B cell (primary cell): ENCODE results near the gene POLN. TPM values are rescaled to one million over a fixed set of nuclear protein-coding genes. Genes with fewer than 3 reads are reported as not detected.

Source experiments
- ATAC-seq: fragments of 200-7000 bp; cut with Tn5 transposase; one replicate; pipeline ENCODE4 v1.10.0; 2021; ENCODE audit warnings: low read depth, mild to moderate bottlenecking, moderate number of reproducible peaks, moderate library complexity
- CTCF ChIA-PET: fragments of 350-600 bp; sonication (Branson Sonifier 250); formaldehyde crosslinking; loops from one replicate; lab custom pipeline; 2021; ENCODE audit warnings: antibody characterized with exemption, inconsistent platforms; lab: Charles Lee
- POLR2A ChIA-PET: fragments of 350-600 bp; sonication (Branson Sonifier 250); formaldehyde crosslinking; loops from one replicate; lab custom pipeline; 2021; ENCODE audit warnings: antibody characterized with exemption; lab: Charles Lee
- DNase-seq: peaks from one replicate; pipeline ENCODE4 v3.0.0; 2013
- H2AFZ ChIP-seq: 2 replicates; pipeline ENCODE4 v1.6.1; 2012; ENCODE audit warnings: mild to moderate bottlenecking, low read depth, low read length; ENCODE audit not compliant: insufficient read depth, poor library complexity, severe bottlenecking
- H3K27ac ChIP-seq, 2 donors: 1 replicate in 1 of 2; 2 replicates in 1 of 2; pipeline ENCODE4 v1.5.1; 2012 to 2013; ENCODE audit warnings: low read length in 2 of 2, mild to moderate bottlenecking in 2 of 2, moderate library complexity in 1 of 2
- H3K27me3 ChIP-seq, 4 experiments: fragments of 200-600 bp in 1 of 4; sonication (generic) in 1 of 4; replicated peaks in 1 of 4; 1 replicate in 2 of 4; 2 replicates in 2 of 4; pipeline versions ENCODE4 v1.6.1 to v1.7.0; 2013 to 2016; ENCODE audit warnings: low read length in 3 of 4, mild to moderate bottlenecking in 2 of 4, mixed read lengths in 1 of 4, moderate library complexity in 1 of 4; ENCODE audit not compliant: insufficient read depth in 4 of 4, control insufficient read depth in 3 of 4; ENCODE audit errors: control extremely low read depth in 1 of 4
- H3K36me3 ChIP-seq, 2 experiments: replicated peaks in 1 of 2; 1 replicate in 1 of 2; 2 replicates in 1 of 2; pipeline versions ENCODE4 v1.6.1 to v1.7.1; 2013; ENCODE audit warnings: low read length in 1 of 2; ENCODE audit not compliant: insufficient read depth in 2 of 2, control insufficient read depth in 1 of 2; ENCODE audit errors: control extremely low read depth in 1 of 2, extremely low read depth in 1 of 2
- H3K4me1 ChIP-seq, 2 donors: fragments of 200-600 bp in 1 of 2; sonication (generic) in 1 of 2; 1 replicate in 1 of 2; 2 replicates in 1 of 2; pipeline versions ENCODE4 v1.5.1 to v1.6.1; 2013 to 2017; ENCODE audit warnings: low read length in 2 of 2; ENCODE audit not compliant: control insufficient read depth in 2 of 2, insufficient read depth in 2 of 2
- H3K4me2 ChIP-seq: replicated peaks from 2 replicates; pipeline ENCODE3; 2012; ENCODE audit warnings: mild to moderate bottlenecking, low read depth, low read length; ENCODE audit not compliant: poor library complexity, severe bottlenecking
- H3K4me3 ChIP-seq, 5 experiments: fragments of 200-600 bp in 1 of 5; sonication (generic) in 1 of 5; 1 replicate in 3 of 5; 2 replicates in 2 of 5; pipeline versions ENCODE4 v1.5.1 to v1.7.0; 2011 to 2016; ENCODE audit warnings: low read length in 4 of 5, mild to moderate bottlenecking in 4 of 5, low read depth in 2 of 5, control low read depth in 1 of 5, moderate library complexity in 1 of 5; ENCODE audit not compliant: insufficient read depth in 1 of 5; ENCODE audit errors: control extremely low read depth in 1 of 5, extremely low read depth in 1 of 5
- H3K79me2 ChIP-seq: fragments of 200-600 bp; sonication (generic); one replicate; pipeline ENCODE4 v1.6.0; 2016; ENCODE audit warnings: low read length; ENCODE audit not compliant: control insufficient read depth, insufficient read depth
- H3K9ac ChIP-seq: fragments of 200-600 bp; sonication (generic); 2 replicates; pipeline ENCODE4 v1.6.1; 2017; ENCODE audit warnings: mild to moderate bottlenecking, low read length, moderate library complexity
- H3K9me3 ChIP-seq, 3 donors: one replicate each; pipeline versions ENCODE4 v1.6.1 to v1.7.1; 2013; ENCODE audit warnings: low read length in 2 of 3; ENCODE audit not compliant: control insufficient read depth in 2 of 3, insufficient read depth in 1 of 3; ENCODE audit errors: control extremely low read depth in 1 of 3
- H4K20me1 ChIP-seq: 2 replicates; pipeline ENCODE4 v1.6.0; 2012; ENCODE audit warnings: mild to moderate bottlenecking, low read length; ENCODE audit not compliant: insufficient read depth, control insufficient read depth, poor library complexity, severe bottlenecking
- H3K27ac Mint-ChIP-seq: one replicate; pipeline ENCODE4 v1.8.0; 2021; ENCODE audit warnings: mixed read lengths
- H3K27me3 Mint-ChIP-seq: one replicate; pipeline ENCODE4 v1.8.0; 2021; ENCODE audit warnings: mixed read lengths
- H3K4me1 Mint-ChIP-seq: one replicate; pipeline ENCODE4 v1.8.0; 2021; ENCODE audit warnings: mixed read lengths
- H3K4me3 Mint-ChIP-seq: one replicate; pipeline ENCODE4 v1.8.0; 2021; ENCODE audit warnings: mixed read lengths
- H3K9me3 Mint-ChIP-seq: one replicate; pipeline ENCODE4 v1.8.0; 2022; ENCODE audit warnings: mixed read lengths; ENCODE audit not compliant: insufficient read depth
- CTCF ChIP-seq: fragments of 200-600 bp; IDR thresholded peaks from one replicate; pipeline ENCODE4 v1.8.0; 2022; ENCODE audit warnings: antibody characterized with exemption, mild to moderate bottlenecking
- EZH2 ChIP-seq: IDR thresholded peaks from 2 replicates; pipeline ENCODE4 v1.6.1; 2012; ENCODE audit warnings: borderline replicate concordance, low read depth, mild to moderate bottlenecking, moderate library complexity, low read length; ENCODE audit not compliant: insufficient read depth, poor library complexity, severe bottlenecking
- WGBS: methylation state at CpG from one replicate; pipeline ENCODE4 v1.1.5; 2013; ENCODE audit warnings: missing lambda C conversion rate; ENCODE audit not compliant: insufficient coverage; 5-methylcytosine and 5-hydroxymethylcytosine counted together
- intact Hi-C: fragments of 100-400 bp; cut with micrococcal nuclease; formaldehyde crosslinking; loops from one replicate; pipeline ENCODE4 v1.10.0; 2022
- polyA plus RNA-seq: library from polyadenylated mRNA; depleted of rRNA; stranded (reverse); fragments of >200 nt; gene quantifications from 2 replicates; pipeline ENCODE4 v1.2.3, GENCODE V29; 2012
- total RNA-seq, 2 donors: library from RNA; stranded (reverse); fragments of 120-200 nt in 1 of 2; gene quantifications; 1 replicate in 1 of 2; 2 replicates in 1 of 2; pipeline versions ENCODE4 v1.2.3 to v1.2.4, GENCODE V29; 2013 to 2022

The POLN gene
- total and polyA plus RNA-seq, 2 donors (not counting 1 experiment from before 2014, with no cell fraction given) = 0.73 to 1.5 TPM

DNA sequence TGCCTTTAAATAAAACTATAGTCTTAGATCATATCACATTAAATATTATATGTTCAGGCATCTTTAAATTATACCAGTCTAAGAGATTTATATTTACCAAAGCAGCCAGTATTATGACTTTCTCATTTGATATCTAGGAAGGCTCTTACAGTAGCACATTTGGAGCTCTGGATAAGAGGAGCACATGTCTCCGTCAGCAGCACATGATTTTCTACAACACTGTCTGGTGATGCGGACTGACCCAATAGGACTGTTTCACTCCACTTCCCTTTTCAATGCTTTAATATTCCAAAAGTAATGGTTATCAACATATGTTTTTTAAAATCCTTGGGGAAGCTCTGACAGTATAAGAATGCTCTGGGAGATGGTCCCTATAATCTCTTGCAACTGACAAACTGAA is 61.5 kb downstream of the POLN start:
- H3K27me3 ChIP-seq = no peaks in the 10 kb centered on the region
- H2AFZ ChIP-seq = no peak overlapping the region
- H3K79me2 ChIP-seq = no peaks in the 10 kb centered on the region
- H3K9me3 ChIP-seq = peaks cover 0 to 5% (median 2%) of the 10 kb centered on the region in 3 donors
- DNase-seq (no peak), ATAC-seq (no peak)
- no CpG with 5 or more reads among the region's 2 CpGs for WGBS
- Mint-ChIP-seq H3K27me3 (no peaks in the 10 kb centered on the region), H3K9me3 (no peaks in the 10 kb centered on the region), H3K4me3 (no peak overlapping the region), H3K27ac (no peak overlapping the region), H3K4me1 (no peaks in the 10 kb centered on the region)
- TF ChIP-seq CTCF (no peak), EZH2 (no peak)
- POLR2A ChIA-PET = no interaction called here
- no peak overlapping the region for H3K4me3 ChIP-seq
- H4K20me1 ChIP-seq = no peaks in the 10 kb centered on the region
- intact Hi-C loops = no loop called here
- no peaks in the 10 kb centered on the region for H3K4me1 ChIP-seq
- no peak overlapping the region for H3K27ac ChIP-seq
- CTCF ChIA-PET = no interaction called here
- no peaks in the 10 kb centered on the region for H3K36me3 ChIP-seq
- H3K9ac ChIP-seq = no peak overlapping the region
- H3K4me2 ChIP-seq = no peak overlapping the region

DNA sequence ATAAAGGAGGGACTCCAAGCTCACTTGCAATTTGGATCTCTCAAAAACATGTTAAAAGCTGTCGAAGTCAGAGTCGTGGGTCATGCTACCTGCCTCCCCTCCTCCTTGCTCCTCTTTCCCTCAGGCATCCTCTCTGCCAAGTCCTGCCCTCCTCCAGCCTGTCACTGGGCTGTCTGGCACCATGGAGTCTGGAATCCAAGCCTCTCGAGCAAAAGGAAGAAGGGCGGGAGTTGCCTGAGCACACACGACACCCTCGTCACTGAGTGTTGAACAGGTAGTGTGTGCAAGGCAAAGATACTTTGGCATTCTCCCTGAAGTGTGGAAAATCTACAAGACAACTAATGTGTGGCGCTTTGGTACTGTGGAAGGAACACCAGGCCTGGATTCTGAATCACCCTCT is 62.2 kb downstream of the POLN start:
- WGBS = 100% methylated on average over 5 of the region's 7 CpGs
- ATAC-seq (no peak), DNase-seq (no peak)
- no peaks in the 10 kb centered on the region for H3K27me3 Mint-ChIP-seq
- H3K27ac Mint-ChIP-seq = no peak overlapping the region
- H3K9ac ChIP-seq = no peak overlapping the region
- H2AFZ ChIP-seq = no peak overlapping the region
- H3K4me3 ChIP-seq = no peak overlapping the region
- no peak overlapping the region for H3K4me3 Mint-ChIP-seq
- peaks cover 0 to 5% (median 0%) of the 10 kb centered on the region in 3 donors for H3K9me3 ChIP-seq
- no peaks in the 10 kb centered on the region for H3K36me3 ChIP-seq
- H3K4me1 Mint-ChIP-seq = no peaks in the 10 kb centered on the region
- no peaks in the 10 kb centered on the region for H3K79me2 ChIP-seq
- H3K27me3 ChIP-seq = no peaks in the 10 kb centered on the region
- ChIA-PET POLR2A (no interaction called here), CTCF (no interaction called here)
- H3K4me1 ChIP-seq = no peaks in the 10 kb centered on the region
- H3K9me3 Mint-ChIP-seq = no peaks in the 10 kb centered on the region
- no peaks in the 10 kb centered on the region for H4K20me1 ChIP-seq
- no peak for TF ChIP-seq CTCF
- TF ChIP-seq EZH2 = no peak
- H3K4me2 ChIP-seq = no peak overlapping the region
- intact Hi-C loops = no loop called here
- no peak overlapping the region for H3K27ac ChIP-seq
